IMR-90 (cell line): ENCODE data around the gene PDZD2. TPM values are rescaled to one million over a fixed set of nuclear protein-coding genes. Genes with fewer than 3 reads are reported as not detected.

ENCODE experiments used
- ATAC-seq: fragments of 200-7000 bp; cut with Tn5 transposase; 2 replicates; pipeline ENCODE4 v1.9.1; 2020; ENCODE audit warnings: low read depth, mild to moderate bottlenecking, moderate library complexity
- BruUV-seq: library from RNA; stranded (reverse); fragments of 400-500 nt; replicated peaks from 2 replicates; lab custom pipeline; 2021; lab: Mats Ljungman, UMichigan
- CTCF ChIA-PET: fragments of 300-600 bp; formaldehyde crosslinking; extraction: SDS; loops from one replicate; lab custom pipeline; 2021; ENCODE audit warnings: antibody characterized with exemption; lab: Yijun Ruan, JAX
- POLR2A ChIA-PET: fragments of 300-600 bp; sonication (Branson Sonifier 250); formaldehyde crosslinking; loops from one replicate; lab custom pipeline; 2022; ENCODE audit warnings: antibody characterized with exemption; ENCODE audit not compliant: unreplicated experiment; lab: Charles Lee
- DNase-seq: peaks from one replicate; pipeline ENCODE4 v3.0.0; 2013
- H2AFZ ChIP-seq: replicated peaks from 2 replicates; pipeline ENCODE3; 2013; ENCODE audit warnings: low read length, mild to moderate bottlenecking; ENCODE audit not compliant: poor library complexity
- H2AK5ac ChIP-seq: 2 replicates; pipeline ENCODE4 v1.6.1; 2013; ENCODE audit warnings: low read depth, low read length, inconsistent platforms
- H2AK9ac ChIP-seq: replicated peaks from 2 replicates; pipeline ENCODE3; 2013; ENCODE audit warnings: mild to moderate bottlenecking, low read depth, low read length, moderate library complexity; ENCODE audit not compliant: poor library complexity
- H2BK120ac ChIP-seq: 2 replicates; pipeline ENCODE4 v1.6.1; 2013; ENCODE audit warnings: low read depth, low read length, inconsistent platforms
- H2BK15ac ChIP-seq: 3 replicates; pipeline ENCODE4 v1.6.1; 2013; ENCODE audit warnings: low read depth, low read length, inconsistent platforms
- H2BK20ac ChIP-seq: 2 replicates; pipeline ENCODE4 v1.6.1; 2013; ENCODE audit warnings: low read depth, mild to moderate bottlenecking, inconsistent platforms, low read length, moderate library complexity
- H2BK5ac ChIP-seq: 2 replicates; pipeline ENCODE4 v1.6.1; 2013; ENCODE audit warnings: mild to moderate bottlenecking, low read depth, low read length, inconsistent platforms; ENCODE audit not compliant: poor library complexity, severe bottlenecking
- H3K14ac ChIP-seq: replicated peaks from 2 replicates; pipeline ENCODE4 v1.6.1; 2013; ENCODE audit warnings: low read depth, low read length, inconsistent platforms
- H3K18ac ChIP-seq: 2 replicates; pipeline ENCODE4 v1.6.1; 2013; ENCODE audit warnings: low read depth, low read length, control low read depth
- H3K23ac ChIP-seq: 2 replicates; pipeline ENCODE4 v1.6.1; 2013; ENCODE audit warnings: low read depth, low read length, inconsistent platforms
- H3K27ac ChIP-seq: 2 replicates; pipeline ENCODE4 v1.5.1; 2013; ENCODE audit warnings: mild to moderate bottlenecking, control low read depth, low read length; ENCODE audit not compliant: insufficient read depth
- H3K27me3 ChIP-seq: 2 replicates; pipeline ENCODE4 v1.6.1; 2013; ENCODE audit warnings: low read length; ENCODE audit not compliant: control insufficient read depth, insufficient read depth
- H3K36me3 ChIP-seq: 2 replicates; pipeline ENCODE4 v1.6.1; 2013; ENCODE audit warnings: low read length, mixed read lengths; ENCODE audit not compliant: control insufficient read depth, insufficient read depth
- H3K4ac ChIP-seq: 2 replicates; pipeline ENCODE4 v1.6.1; 2013; ENCODE audit warnings: low read depth, low read length, inconsistent platforms
- H3K4me1 ChIP-seq: 2 replicates; pipeline ENCODE4 v1.6.1; 2013; ENCODE audit warnings: low read length, mixed read lengths; ENCODE audit not compliant: control insufficient read depth, insufficient read depth
- H3K4me2 ChIP-seq: 2 replicates; pipeline ENCODE4 v1.6.1; 2013; ENCODE audit warnings: low read depth, mild to moderate bottlenecking, control low read depth, low read length, moderate library complexity
- H3K4me3 ChIP-seq: 2 replicates; pipeline ENCODE4 v1.5.1; 2013; ENCODE audit warnings: low read depth, mild to moderate bottlenecking, control low read depth, low read length, moderate library complexity; ENCODE audit not compliant: insufficient read depth
- H3K56ac ChIP-seq: 2 replicates; pipeline ENCODE4 v1.6.1; 2013; ENCODE audit warnings: low read length, inconsistent platforms; ENCODE audit not compliant: insufficient read depth; ENCODE audit errors: extremely low read depth
- H3K79me1 ChIP-seq, 2 experiments: 2 replicates each; pipeline ENCODE4 v1.6.1; 2013; ENCODE audit warnings: low read length in 2 of 2, inconsistent platforms in 1 of 2, low read depth in 1 of 2
- H3K9ac ChIP-seq: 2 replicates; pipeline ENCODE4 v1.6.1; 2013; ENCODE audit warnings: low read depth, low read length, control low read depth
- H3K9me1 ChIP-seq: 2 replicates; pipeline ENCODE4 v1.6.1; 2013; ENCODE audit warnings: low read length, inconsistent platforms; ENCODE audit not compliant: insufficient read depth
- H3K9me3 ChIP-seq: 2 replicates; pipeline ENCODE4 v1.6.1; 2013; ENCODE audit warnings: low read length; ENCODE audit not compliant: control insufficient read depth, insufficient read depth
- H4K20me1 ChIP-seq: 2 replicates; pipeline ENCODE4 v1.6.1; 2013; ENCODE audit warnings: low read length, inconsistent platforms; ENCODE audit not compliant: insufficient read depth
- H4K5ac ChIP-seq: 2 replicates; pipeline ENCODE4 v1.6.1; 2013; ENCODE audit warnings: mild to moderate bottlenecking, low read depth, low read length, control low read depth
- H4K8ac ChIP-seq, 2 experiments: 2 replicates each; pipeline ENCODE4 v1.6.1; 2013; ENCODE audit warnings: low read depth in 2 of 2, low read length in 2 of 2, control low read depth in 1 of 2, inconsistent platforms in 1 of 2
- H4K91ac ChIP-seq: 2 replicates; pipeline ENCODE4 v1.6.1; 2013; ENCODE audit warnings: low read depth, low read length, inconsistent platforms; ENCODE audit not compliant: insufficient read depth
- BHLHE40 ChIP-seq: fragments of 150-350 bp; IDR thresholded peaks from 2 replicates; pipeline ENCODE4 v1.6.1; 2016; ENCODE audit warnings: mild to moderate bottlenecking, low read depth, low read length
- CEBPB ChIP-seq: IDR thresholded peaks from 2 replicates; pipeline ENCODE4 v1.6.1; 2012; ENCODE audit warnings: low read depth, low read length, improper control_type of control experiment
- CHD1 ChIP-seq: IDR thresholded peaks from 2 replicates; pipeline ENCODE4 v1.6.1; 2012; ENCODE audit warnings: low read depth, low read length, improper control_type of control experiment
- CTCF ChIP-seq: conservative IDR thresholded peaks from 2 replicates; pipeline ENCODE4 v1.5.1; 2012; ENCODE audit warnings: mild to moderate bottlenecking, low read depth, low read length, improper control_type of control experiment
- ELK1 ChIP-seq: fragments of 150-350 bp; IDR thresholded peaks from 2 replicates; pipeline ENCODE4 v1.6.1; 2016; ENCODE audit warnings: low read depth, mild to moderate bottlenecking, low read length, moderate library complexity, borderline replicate concordance
- FOS ChIP-seq: fragments of 150-350 bp; IDR thresholded peaks from 2 replicates; pipeline ENCODE4 v1.6.1; 2016; ENCODE audit warnings: low read depth, low read length
- MAFK ChIP-seq: IDR thresholded peaks from 2 replicates; pipeline ENCODE4 v1.6.1; 2012; ENCODE audit warnings: low read depth, low read length, improper control_type of control experiment
- MAZ ChIP-seq: IDR thresholded peaks from 2 replicates; pipeline ENCODE4 v1.6.1; 2012; ENCODE audit warnings: low read depth, mild to moderate bottlenecking, low read length, improper control_type of control experiment, moderate library complexity, borderline replicate concordance
- MXI1 ChIP-seq: IDR thresholded peaks from 2 replicates; pipeline ENCODE4 v1.6.1; 2012; ENCODE audit warnings: low read depth, mild to moderate bottlenecking, low read length, moderate library complexity, borderline replicate concordance
- NFE2L2 ChIP-seq: fragments of 150-350 bp; IDR thresholded peaks from 2 replicates; pipeline ENCODE4 v1.6.1; 2016; ENCODE audit warnings: low read depth, mild to moderate bottlenecking, low read length
- POLR2A ChIP-seq: IDR thresholded peaks from 2 replicates; pipeline ENCODE4 v1.6.1; 2012; ENCODE audit warnings: mild to moderate bottlenecking, low read depth, low read length
- RAD21 ChIP-seq: IDR thresholded peaks from 2 replicates; pipeline ENCODE4 v1.6.1; 2012; ENCODE audit warnings: low read length, improper control_type of control experiment
- RCOR1 ChIP-seq: IDR thresholded peaks from 2 replicates; pipeline ENCODE4 v1.6.1; 2012; ENCODE audit warnings: mild to moderate bottlenecking, low read length, improper control_type of control experiment; ENCODE audit not compliant: insufficient replicate concordance
- RFX5 ChIP-seq: IDR thresholded peaks from 2 replicates; pipeline ENCODE4 v1.8.0; 2012; ENCODE audit warnings: low read depth, mild to moderate bottlenecking, low read length, moderate library complexity
- SMC3 ChIP-seq: fragments of 150-350 bp; IDR thresholded peaks from 2 replicates; pipeline ENCODE4 v1.6.1; 2016; ENCODE audit warnings: low read depth, mild to moderate bottlenecking, antibody characterized with exemption, low read length, moderate library complexity
- USF2 ChIP-seq: fragments of 150-350 bp; IDR thresholded peaks from 2 replicates; pipeline ENCODE4 v1.6.1; 2017; ENCODE audit warnings: mild to moderate bottlenecking, antibody characterized with exemption, low read length, low read depth
- WGBS, 2 experiments: methylation state at CpG; one replicate each; pipeline versions ENCODE4 v1.1.5 to v1.1.7; 2013; ENCODE audit warnings: missing lambda C conversion rate in 2 of 2; ENCODE audit not compliant: insufficient read length in 1 of 2; ENCODE audit errors: extremely low coverage in 2 of 2; 5-methylcytosine and 5-hydroxymethylcytosine counted together
- dilution Hi-C: fragments of 300-500 bp; cut with HindIII; formaldehyde crosslinking; loops from one replicate; pipeline ENCODE4 v1.14.3; 2018; ENCODE audit warnings: low sequenced_read_pairs; ENCODE audit not compliant: unreplicated experiment
- in situ Hi-C: fragments of 300-500 bp; cut with MboI; formaldehyde crosslinking; loops from 3 replicates; pipeline ENCODE4 v1.14.3; 2019; ENCODE audit warnings: low sequenced_read_pairs, inconsistent platforms, mixed read lengths
- intact Hi-C: fragments of 100-400 bp; cut with micrococcal nuclease; formaldehyde crosslinking; loops from 2 replicates; pipeline ENCODE4 v1.10.0; 2022
- polyA plus RNA-seq, 3 experiments: library from polyadenylated mRNA; depleted of rRNA; stranded (reverse); fragments of >200 nt; gene quantifications; 2 replicates each; pipeline ENCODE4 v1.2.3, GENCODE V29; 2012; ENCODE audit warnings: low replicate concordance in 1 of 3
- total RNA-seq: library from RNA; depleted of rRNA; stranded (reverse); fragments of >200 nt; gene quantifications from 2 replicates; pipeline ENCODE4 v1.2.3, GENCODE V29; 2012

PDZD2 gene
- total and polyA plus RNA-seq, 2 of the 4 experiments (the other 2 are of a cell fraction) = under 0.01 to 0.02 TPM

GRCh38 chr5:32038523-32038922 lies 399.6 kb downstream of the PDZD2 start:
- Histone ChIP-seq H3K18ac (no peak overlapping the region), H3K56ac (no peak overlapping the region), H3K9me1 (no peaks in the 10 kb centered on the region; the same call in 1 of the 2 replicates), H3K4me3 (no peak overlapping the region), H4K20me1 (no peaks in the 10 kb centered on the region), H2BK5ac (no peak overlapping the region), H2AFZ (no peak overlapping the region), H2AK9ac (no peak overlapping the region), H2BK15ac (no peak overlapping the region), H3K4ac (no peak overlapping the region), H3K27ac (no peak overlapping the region), H2BK20ac (no peak overlapping the region), H3K9me3 (peaks cover 6% of the 10 kb centered on the region; the same call in 1 of the 2 replicates), H3K27me3 (peaks cover 16% of the 10 kb centered on the region), H4K5ac (no peak overlapping the region), H2BK120ac (no peak overlapping the region), H3K23ac (no peak overlapping the region), H4K91ac (no peak overlapping the region), H3K36me3 (no peaks in the 10 kb centered on the region), H4K8ac (no peak overlapping the region), H2AK5ac (no peak overlapping the region), H3K14ac (no peak overlapping the region), H3K4me1 (no peaks in the 10 kb centered on the region), H3K79me1 (no peaks in the 10 kb centered on the region), H3K9ac (no peak overlapping the region), H3K4me2 (no peak overlapping the region)
- in situ Hi-C loops = no loop called here
- intact Hi-C loops = no loop called here
- TF ChIP-seq SMC3 (no peak), MAZ (no peak), RAD21 (no peak), RCOR1 (no peak), BHLHE40 (no peak), CHD1 (no peak), CTCF (no peak), NFE2L2 (no peak), RFX5 (no peak), FOS (no peak), MXI1 (no peak), USF2 (no peak), ELK1 (no peak), MAFK (no peak), CEBPB (no peak), POLR2A (no peak)
- no peak for DNase-seq
- CTCF ChIA-PET = interaction anchor here (1.0 kb wide), 1 partner anchor 10 kb away, joined by 3 read pairs; no protein-coding TSS in a partner anchor
- POLR2A ChIA-PET = interaction anchor here (0.5 kb wide), 1 partner anchor 13 kb away, joined by 3 read pairs; no protein-coding TSS in a partner anchor
- BruUV-seq = no TSS peak
- WGBS, 2 experiments = no CpG with 5 or more reads among the region's 2 CpGs
- dilution Hi-C loops = no loop called here
- no peak for ATAC-seq
